SK-N-SH (cell line): ENCODE measurements around the gene GUCY1A2. TPM values are rescaled to one million over a fixed set of nuclear protein-coding genes. Genes with fewer than 3 reads are reported as not detected.

Experiments used
- CTCF ChIA-PET: fragments of 300-600, 350-600 bp; formaldehyde crosslinking; extraction: SDS; loops from one replicate; lab custom pipeline; 2021; lab: Yijun Ruan, JAX
- POLR2A ChIA-PET: fragments of 350-600 bp; sonication (Branson Sonifier 250); formaldehyde crosslinking; extraction: SDS; loops from one replicate; lab custom pipeline; 2020; ENCODE audit warnings: antibody characterized with exemption, inconsistent platforms; lab: Yijun Ruan, JAX
- DNase-seq: peaks from one replicate; pipeline ENCODE4 v3.0.0; 2012
- H2AFZ ChIP-seq: fragments of 200-600 bp; sonication (generic); 2 replicates; pipeline ENCODE4 v1.8.1; 2016; ENCODE audit warnings: antibody characterized with exemption, mild to moderate bottlenecking, low read depth
- H3F3A ChIP-seq: fragments of 200-600 bp; sonication (generic); replicated peaks from 2 replicates; pipeline ENCODE3; 2016; ENCODE audit warnings: antibody characterized with exemption, mild to moderate bottlenecking; ENCODE audit not compliant: insufficient read depth
- H3K27ac ChIP-seq, 2 experiments: fragments of 200-500 bp in 1 of 2; fragments of 200-600 bp in 1 of 2; sonication (Bioruptor generic) in 1 of 2; sonication (generic), shearing (Covaris generic) in 1 of 2; 2 replicates each; pipeline versions ENCODE4 v1.5.1 to v1.6.1; 2014 to 2016; ENCODE audit warnings: low read depth in 2 of 2, inconsistent platforms in 1 of 2, low read length in 1 of 2, mild to moderate bottlenecking in 1 of 2, mixed read lengths in 1 of 2
- H3K27me3 ChIP-seq: fragments of 200-600 bp; sonication (generic), shearing (Covaris generic); 2 replicates; pipeline ENCODE4 v1.6.1; 2016; ENCODE audit warnings: mixed run types; ENCODE audit not compliant: insufficient read depth
- H3K36me3 ChIP-seq, 2 experiments: fragments of 200-500 bp in 1 of 2; fragments of 200-600 bp in 1 of 2; sonication (Bioruptor generic) in 1 of 2; sonication (generic) in 1 of 2; replicated peaks in 1 of 2; 2 replicates each; pipeline versions ENCODE3 to v1.5.1; 2014 to 2016; ENCODE audit warnings: low read length in 1 of 2, mild to moderate bottlenecking in 1 of 2; ENCODE audit not compliant: insufficient read depth in 2 of 2, control insufficient read depth in 1 of 2
- H3K4me1 ChIP-seq, 2 experiments: fragments of 200-500 bp in 1 of 2; fragments of 200-600 bp in 1 of 2; sonication (Bioruptor generic) in 1 of 2; sonication (generic), shearing (Covaris generic) in 1 of 2; 2 replicates each; pipeline versions ENCODE4 v1.5.1 to v1.6.1; 2014 to 2016; ENCODE audit warnings: low read depth in 1 of 2, low read length in 1 of 2, mixed run types in 1 of 2; ENCODE audit not compliant: insufficient read depth in 2 of 2, control insufficient read depth in 1 of 2
- H3K4me2 ChIP-seq: fragments of 200-600 bp; sonication (generic), shearing (Covaris generic); 2 replicates; pipeline ENCODE4 v1.6.1; 2017; ENCODE audit warnings: mixed run types
- H3K4me3 ChIP-seq, 2 experiments: fragments of 200-500 bp in 1 of 2; fragments of 200-600 bp in 1 of 2; sonication (Bioruptor generic) in 1 of 2; sonication (generic), shearing (Covaris generic) in 1 of 2; 2 replicates each; pipeline versions ENCODE4 v1.5.1 to v1.8.1; 2014 to 2016; ENCODE audit warnings: low read depth in 2 of 2, inconsistent platforms in 1 of 2, low read length in 1 of 2, mild to moderate bottlenecking in 1 of 2, mixed read lengths in 1 of 2, moderate library complexity in 1 of 2
- H3K79me2 ChIP-seq: fragments of 200-600 bp; sonication (generic); 2 replicates; pipeline ENCODE4 v1.8.1; 2017; ENCODE audit warnings: mild to moderate bottlenecking; ENCODE audit not compliant: insufficient read depth
- H3K9ac ChIP-seq: fragments of 200-600 bp; sonication (generic); 2 replicates; pipeline ENCODE4 v1.6.1; 2017; ENCODE audit warnings: mixed run types
- H3K9me2 ChIP-seq: fragments of 200-600 bp; sonication (generic); 2 replicates; pipeline ENCODE4 v1.6.1; 2017; ENCODE audit warnings: mixed run types
- H3K9me3 ChIP-seq: fragments of 200-600 bp; sonication (generic); 2 replicates; pipeline ENCODE4 v1.6.1; 2017; ENCODE audit warnings: mixed run types, mild to moderate bottlenecking, moderate library complexity
- H4K20me1 ChIP-seq: fragments of 200-600 bp; sonication (generic); 2 replicates; pipeline ENCODE4 v1.6.1; 2017; ENCODE audit warnings: mild to moderate bottlenecking, mixed run types; ENCODE audit not compliant: insufficient read depth
- CTCF ChIP-seq: fragments of 200-600 bp; sonication (generic); IDR thresholded peaks from 2 replicates; pipeline ENCODE4 v1.6.1; 2017; ENCODE audit warnings: antibody characterized with exemption, mild to moderate bottlenecking, moderate library complexity
- ELF1 ChIP-seq: IDR thresholded peaks from 2 replicates; pipeline ENCODE4 v1.4.0; 2012
- EZH2phosphoT487 ChIP-seq: fragments of 200-600 bp; sonication (generic); IDR thresholded peaks from 2 replicates; pipeline ENCODE4 v1.6.1; 2017; ENCODE audit warnings: low read depth, mixed run types, mild to moderate bottlenecking, antibody characterized with exemption, moderate library complexity, borderline replicate concordance
- FOSL2 ChIP-seq: IDR thresholded peaks from 2 replicates; pipeline ENCODE4 v1.4.0; 2012; ENCODE audit warnings: low read depth, mild to moderate bottlenecking, moderate library complexity, borderline replicate concordance
- FOXJ3 ChIP-seq: sonication (generic); formaldehyde crosslinking; IDR thresholded peaks from 2 replicates; pipeline ENCODE4 v1.5.1; 2020; ENCODE audit warnings: mild to moderate bottlenecking, missing genetic modification reagents
- JUND ChIP-seq: IDR thresholded peaks from 2 replicates; pipeline ENCODE4 v1.4.0; 2012
- MEF2A ChIP-seq: IDR thresholded peaks from 2 replicates; pipeline ENCODE4 v1.4.0; 2012; ENCODE audit warnings: low read depth, borderline replicate concordance
- MXI1 ChIP-seq: IDR thresholded peaks from 2 replicates; pipeline ENCODE4 v1.6.1; 2012; ENCODE audit warnings: mild to moderate bottlenecking, low read depth, low read length, improper control_type of control experiment
- NFIC ChIP-seq: IDR thresholded peaks from 2 replicates; pipeline ENCODE4 v1.4.0; 2012; ENCODE audit warnings: borderline replicate concordance
- PBX3 ChIP-seq: IDR thresholded peaks from 2 replicates; pipeline ENCODE4; 2012
- RAD21 ChIP-seq: IDR thresholded peaks from 2 replicates; pipeline ENCODE4 v1.6.1; 2012; ENCODE audit warnings: mild to moderate bottlenecking, low read length
- RCOR1 ChIP-seq: fragments of 150-350 bp; IDR thresholded peaks from 2 replicates; pipeline ENCODE4 v1.6.1; 2017; ENCODE audit warnings: antibody characterized with exemption, low read length
- REST ChIP-seq: IDR thresholded peaks from 2 replicates; pipeline ENCODE4 v1.6.1; 2012; ENCODE audit warnings: mild to moderate bottlenecking, low read depth, low read length, moderate library complexity
- SIN3A ChIP-seq: IDR thresholded peaks from 2 replicates; pipeline ENCODE4 v1.6.1; 2012; ENCODE audit warnings: low read depth, mild to moderate bottlenecking, low read length, moderate library complexity, borderline replicate concordance
- USF1 ChIP-seq: IDR thresholded peaks from 2 replicates; pipeline ENCODE4 v1.4.0; 2012; ENCODE audit warnings: low read depth, borderline replicate concordance
- ZBTB33 ChIP-seq: IDR thresholded peaks from 2 replicates; pipeline ENCODE4 v1.4.0; 2012; ENCODE audit warnings: low read depth, borderline replicate concordance
- WGBS: methylation state at CpG from one replicate; pipeline ENCODE4 v1.1.6; 2017; ENCODE audit warnings: low lambda C conversion rate; 5-methylcytosine and 5-hydroxymethylcytosine counted together
- polyA plus RNA-seq, 3 experiments: library from polyadenylated mRNA; depleted of rRNA; stranded (reverse); fragments of >200 nt; gene quantifications; 2 replicates each; pipeline ENCODE4 v1.2.3, GENCODE V29; 2012

GUCY1A2 gene
- polyA plus RNA-seq, 1 of the 3 experiments (the other 2 are of a cell fraction): 0.26 TPM

GRCh38 chr11:106959800-106960199 is 58.5 kb downstream of the GUCY1A2 start:
- Histone ChIP-seq H3K4me2 (no peak overlapping the region), H3K9ac (peak overlapping the region; percentile 57; the same call in 1 of the 2 replicates), H3K4me3 (no peak overlapping the region), H3K27me3 (no peaks in the 10 kb centered on the region), H3F3A (peaks cover 11% of the 10 kb centered on the region), H3K79me2 (no peaks in the 10 kb centered on the region), H4K20me1 (no peaks in the 10 kb centered on the region), H3K9me3 (no peaks in the 10 kb centered on the region), H2AFZ (no peak overlapping the region), H3K9me2 (no peaks in the 10 kb centered on the region), H3K4me1 (peaks cover 0 to 47% of the 10 kb centered on the region in 2 experiments; a peak in 2 of 4 replicates), H3K36me3 (no peaks in the 10 kb centered on the region), H3K27ac (peak overlapping the region in 1 of 2 experiments; percentile 91; a peak in 3 of 4 replicates)
- WGBS: 70% methylated on average over 1 of the region's 1 CpG
- ChIA-PET POLR2A (no interaction called here), CTCF (no interaction called here)
- DNase-seq: no peak
- no peak for TF ChIP-seq MEF2A
- no peak for TF ChIP-seq FOXJ3
- no peak for TF ChIP-seq ZBTB33
- TF ChIP-seq RCOR1: no peak
- TF ChIP-seq NFIC: no peak
- no peak for TF ChIP-seq USF1
- no peak for TF ChIP-seq SIN3A
- TF ChIP-seq EZH2phosphoT487: no peak
- TF ChIP-seq RAD21: no peak
- TF ChIP-seq MXI1: no peak
- TF ChIP-seq CTCF: no peak
- TF ChIP-seq ELF1: no peak
- TF ChIP-seq JUND: no peak
- no peak for TF ChIP-seq REST
- no peak for TF ChIP-seq PBX3
- TF ChIP-seq FOSL2: no peak
